Measurements from ENCODE around the gene GTSF1L. TPM values are rescaled to one million over a fixed set of nuclear protein-coding genes. Genes with fewer than 3 reads are reported as not detected.

The GTSF1L gene
- total and polyA plus RNA-seq, 4 donors, result not detected

DNA sequence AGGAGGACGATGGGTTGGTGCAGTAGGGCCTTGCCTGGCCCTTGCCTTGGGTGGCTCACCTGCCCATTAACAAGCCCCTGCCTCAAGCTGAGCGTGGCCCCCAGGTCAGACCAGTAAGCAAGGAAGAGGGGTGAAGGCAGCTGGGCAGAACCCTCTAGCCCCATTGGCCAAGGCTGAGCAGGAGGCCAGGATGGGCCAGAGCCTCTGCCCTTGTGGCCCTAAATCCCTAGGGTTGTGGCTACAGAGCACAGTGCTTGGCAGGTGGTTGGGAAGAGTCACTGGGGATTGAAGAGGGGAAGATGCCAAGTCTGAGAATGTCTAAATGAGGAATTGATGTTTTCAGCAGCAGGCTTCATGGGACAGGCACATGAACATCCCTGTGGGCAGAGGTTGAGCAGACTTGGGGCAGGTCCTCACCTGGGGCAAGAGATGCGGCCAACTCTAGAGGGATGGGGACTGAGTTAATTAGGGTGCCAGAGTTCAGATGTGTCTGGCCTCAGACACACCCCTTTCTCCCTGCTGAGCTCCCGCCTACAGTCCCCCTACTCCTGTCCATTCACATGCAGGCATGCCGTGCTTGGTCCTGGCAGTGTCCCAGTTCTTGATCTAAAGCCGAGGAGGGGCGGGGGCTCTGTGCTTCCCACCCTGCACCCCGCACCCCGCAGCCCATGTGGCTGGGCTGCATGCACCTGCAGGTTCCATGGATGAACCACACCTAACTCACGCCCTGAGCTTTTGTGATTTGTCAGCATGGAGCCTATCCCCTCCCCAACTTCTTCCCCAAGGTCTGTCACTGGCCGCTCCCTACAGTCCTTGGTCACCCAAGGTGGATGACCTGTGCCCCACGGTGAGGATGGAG, 9.8 kb downstream of the GTSF1L start (continued):
- no peak for TF ChIP-seq FOXA1 (IDR thresholded peaks at IDR 0.05)

GRCh38 chr20:43716123-43716522, 10.7 kb downstream of the GTSF1L start:
- no peak overlapping the region for H3K9ac ChIP-seq (ENCODE audit: low read depth in 1 of 2, low read length in 2 of 2)
- H3K27ac ChIP-seq (ENCODE audit: low read depth in 1 of 2, low read length in 2 of 2), result no peak overlapping the region
- H3K4me1 ChIP-seq (ENCODE audit: control insufficient read depth in 4 of 4, insufficient read depth in 4 of 4, low read length in 3 of 4), result no peaks in the 10 kb centered on the region
- H3K9me3 ChIP-seq (ENCODE audit: control insufficient read depth in 4 of 4, low read length in 3 of 4), result no peaks in the 10 kb centered on the region
- H3K36me3 ChIP-seq (ENCODE audit: control insufficient read depth in 4 of 4, insufficient read depth in 3 of 4, low read depth in 1 of 4, low read length in 3 of 4), result no peaks in the 10 kb centered on the region
- no peak for TF ChIP-seq HNF4A (conservative IDR thresholded peaks at IDR 0.05)
- TF ChIP-seq EGR1 (IDR thresholded peaks at IDR 0.05; ENCODE audit: low read depth in 2 of 2), result no peak
- no peak for TF ChIP-seq FOXA1 (IDR thresholded peaks at IDR 0.05)
- TF ChIP-seq TAF1 (conservative IDR thresholded peaks at IDR 0.05), result no peak
- TF ChIP-seq CTCF (IDR thresholded peaks at IDR 0.05; ENCODE audit: low read depth, low read length, missing input control), result no peak
- TF ChIP-seq HNF4G (IDR thresholded peaks at IDR 0.05), result no peak
- no peak for TF ChIP-seq GABPA (IDR thresholded peaks at IDR 0.05 in 1 of 2, conservative IDR thresholded peaks at IDR 0.05 in 1 of 2)
- TF ChIP-seq NR2F2 (IDR thresholded peaks at IDR 0.05), result no peak
- no peak for TF ChIP-seq JUND (IDR thresholded peaks at IDR 0.05)
- TF ChIP-seq, protein P1, sequence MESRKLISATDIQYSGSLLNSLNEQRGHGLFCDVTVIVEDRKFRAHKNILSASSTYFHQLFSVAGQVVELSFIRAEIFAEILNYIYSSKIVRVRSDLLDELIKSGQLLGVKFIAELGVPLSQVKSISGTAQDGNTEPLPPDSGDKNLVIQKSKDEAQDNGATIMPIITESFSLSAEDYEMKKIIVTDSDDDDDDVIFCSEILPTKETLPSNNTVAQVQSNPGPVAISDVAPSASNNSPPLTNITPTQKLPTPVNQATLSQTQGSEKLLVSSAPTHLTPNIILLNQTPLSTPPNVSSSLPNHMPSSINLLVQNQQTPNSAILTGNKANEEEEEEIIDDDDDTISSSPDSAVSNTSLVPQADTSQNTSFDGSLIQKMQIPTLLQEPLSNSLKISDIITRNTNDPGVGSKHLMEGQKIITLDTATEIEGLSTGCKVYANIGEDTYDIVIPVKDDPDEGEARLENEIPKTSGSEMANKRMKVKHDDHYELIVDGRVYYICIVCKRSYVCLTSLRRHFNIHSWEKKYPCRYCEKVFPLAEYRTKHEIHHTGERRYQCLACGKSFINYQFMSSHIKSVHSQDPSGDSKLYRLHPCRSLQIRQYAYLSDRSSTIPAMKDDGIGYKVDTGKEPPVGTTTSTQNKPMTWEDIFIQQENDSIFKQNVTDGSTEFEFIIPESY (IDR thresholded peaks at IDR 0.05), result no peak
- no peak for TF ChIP-seq MAX (IDR thresholded peaks at IDR 0.05)
- TF ChIP-seq YY1 (IDR thresholded peaks at IDR 0.05), result no peak
- TF ChIP-seq SP1 (IDR thresholded peaks at IDR 0.05), result no peak
- no peak for TF ChIP-seq ATF3 (IDR thresholded peaks at IDR 0.05)
- TF ChIP-seq RAD21 (IDR thresholded peaks at IDR 0.05), result no peak
- no peak overlapping the region for H3K4me3 ChIP-seq (ENCODE audit: low read depth in 1 of 3, low read length in 3 of 3)
- WGBS, result 96% methylated on average over 4 of the region's 4 CpGs
- no peaks in the 10 kb centered on the region for H3K27me3 ChIP-seq (ENCODE audit: control insufficient read depth in 4 of 4, insufficient read depth in 4 of 4, low read length in 3 of 4)
- DNase-seq (ENCODE audit: low spot score), result no peak

- no peaks in the 10 kb centered on the region for H3K9me3 ChIP-seq (ENCODE audit: control insufficient read depth in 4 of 4, low read length in 3 of 4)
- DNase-seq (ENCODE audit: low spot score), result no peak
- 93% methylated on average over 6 of the region's 6 CpGs for WGBS
- H3K9ac ChIP-seq (ENCODE audit: low read depth in 1 of 2, low read length in 2 of 2), result no peak overlapping the region
- no peak overlapping the region for H3K27ac ChIP-seq (ENCODE audit: low read depth in 1 of 2, low read length in 2 of 2)
- no peaks in the 10 kb centered on the region for H3K27me3 ChIP-seq (ENCODE audit: control insufficient read depth in 4 of 4, insufficient read depth in 4 of 4, low read length in 3 of 4)
- TF ChIP-seq RAD21 (IDR thresholded peaks at IDR 0.05), result no peak
- no peak for TF ChIP-seq JUND (IDR thresholded peaks at IDR 0.05)
- TF ChIP-seq, protein P2, sequence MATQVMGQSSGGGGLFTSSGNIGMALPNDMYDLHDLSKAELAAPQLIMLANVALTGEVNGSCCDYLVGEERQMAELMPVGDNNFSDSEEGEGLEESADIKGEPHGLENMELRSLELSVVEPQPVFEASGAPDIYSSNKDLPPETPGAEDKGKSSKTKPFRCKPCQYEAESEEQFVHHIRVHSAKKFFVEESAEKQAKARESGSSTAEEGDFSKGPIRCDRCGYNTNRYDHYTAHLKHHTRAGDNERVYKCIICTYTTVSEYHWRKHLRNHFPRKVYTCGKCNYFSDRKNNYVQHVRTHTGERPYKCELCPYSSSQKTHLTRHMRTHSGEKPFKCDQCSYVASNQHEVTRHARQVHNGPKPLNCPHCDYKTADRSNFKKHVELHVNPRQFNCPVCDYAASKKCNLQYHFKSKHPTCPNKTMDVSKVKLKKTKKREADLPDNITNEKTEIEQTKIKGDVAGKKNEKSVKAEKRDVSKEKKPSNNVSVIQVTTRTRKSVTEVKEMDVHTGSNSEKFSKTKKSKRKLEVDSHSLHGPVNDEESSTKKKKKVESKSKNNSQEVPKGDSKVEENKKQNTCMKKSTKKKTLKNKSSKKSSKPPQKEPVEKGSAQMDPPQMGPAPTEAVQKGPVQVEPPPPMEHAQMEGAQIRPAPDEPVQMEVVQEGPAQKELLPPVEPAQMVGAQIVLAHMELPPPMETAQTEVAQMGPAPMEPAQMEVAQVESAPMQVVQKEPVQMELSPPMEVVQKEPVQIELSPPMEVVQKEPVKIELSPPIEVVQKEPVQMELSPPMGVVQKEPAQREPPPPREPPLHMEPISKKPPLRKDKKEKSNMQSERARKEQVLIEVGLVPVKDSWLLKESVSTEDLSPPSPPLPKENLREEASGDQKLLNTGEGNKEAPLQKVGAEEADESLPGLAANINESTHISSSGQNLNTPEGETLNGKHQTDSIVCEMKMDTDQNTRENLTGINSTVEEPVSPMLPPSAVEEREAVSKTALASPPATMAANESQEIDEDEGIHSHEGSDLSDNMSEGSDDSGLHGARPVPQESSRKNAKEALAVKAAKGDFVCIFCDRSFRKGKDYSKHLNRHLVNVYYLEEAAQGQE (IDR thresholded peaks at IDR 0.05), result no peak
- TF ChIP-seq SP1 (IDR thresholded peaks at IDR 0.05), result no peak
- TF ChIP-seq TAF1 (conservative IDR thresholded peaks at IDR 0.05), result no peak
- no peak for TF ChIP-seq YY1 (IDR thresholded peaks at IDR 0.05)
- TF ChIP-seq FOXA1 (IDR thresholded peaks at IDR 0.05), result no peak
- no peak for TF ChIP-seq FOXA2 (IDR thresholded peaks at IDR 0.05)
- no peak for TF ChIP-seq CTCF (IDR thresholded peaks at IDR 0.05; ENCODE audit: low read depth, low read length, missing input control)
- TF ChIP-seq ATF3 (IDR thresholded peaks at IDR 0.05), result no peak
- no peak for TF ChIP-seq EGR1 (IDR thresholded peaks at IDR 0.05; ENCODE audit: low read depth in 2 of 2)
- no peak overlapping the region for H3K4me3 ChIP-seq (ENCODE audit: low read depth in 1 of 3, low read length in 3 of 3)
- no peaks in the 10 kb centered on the region for H3K4me1 ChIP-seq (ENCODE audit: control insufficient read depth in 4 of 4, insufficient read depth in 4 of 4, low read length in 3 of 4)
- H3K36me3 ChIP-seq (ENCODE audit: control insufficient read depth in 4 of 4, insufficient read depth in 3 of 4, low read depth in 1 of 4, low read length in 3 of 4), result no peaks in the 10 kb centered on the region
These were observed 11.3 kb downstream of the GTSF1L start for GRCh38 chr20:43715511-43715910.
